ENCODE measurements around the gene KCNQ5.

- TF ChIP-seq CTCF (IDR thresholded peaks at IDR 0.05) (no peak), POLR2A (IDR thresholded peaks at IDR 0.05) (no peak), EP300 (IDR thresholded peaks at IDR 0.05) (no peak)
Observed at GRCh38 chr6:72861935-72862432, 240.1 kb downstream of the KCNQ5 start.
